Stimulated activated effector memory CD8-positive, alpha-beta T cell treated with anti-CD3 and anti-CD28 coated beads, Interleukin-12 subunit alpha, Interleukin-12 subunit beta, amount 100 ng/mL, for 72 hours (primary cell): ENCODE measurements around the gene SCMH1.
"Not testable (repeated sequence)": the region's sequence is repeated elsewhere in the genome, so short reads cannot be mapped to it uniquely, and the experiment has no call there.

ENCODE experiments used
- ATAC-seq: fragments of 150-1000 bp; cut with Tn5 transposase; 2 replicates; pipeline ENCODE4 v1.10.0; 2021
- DNase-seq, 2 donors: peaks; one replicate each; pipeline ENCODE4 v3.0.0; 2021 to 2022; ENCODE audit warnings: low spot score in 2 of 2
- H3K27ac Mint-ChIP-seq: one replicate; pipeline ENCODE4 v1.8.0; 2022; ENCODE audit warnings: mild to moderate bottlenecking, mixed read lengths
- H3K36me3 Mint-ChIP-seq: one replicate; pipeline ENCODE4 v1.8.0; 2022; ENCODE audit warnings: mild to moderate bottlenecking, mixed read lengths
- H3K4me1 Mint-ChIP-seq: one replicate; pipeline ENCODE4 v1.8.0; 2022; ENCODE audit warnings: mixed read lengths
- H3K4me3 Mint-ChIP-seq: one replicate; pipeline ENCODE4 v1.8.0; 2022; ENCODE audit warnings: mild to moderate bottlenecking, mixed read lengths
- H3K9me3 Mint-ChIP-seq: one replicate; pipeline ENCODE4 v1.8.0; 2022; ENCODE audit warnings: mixed read lengths

The SCMH1 gene

GRCh38 chr1:41268154-41268770, 26.2 kb upstream of the SCMH1 start:
- ATAC-seq (peak; percentile 64), DNase-seq (peak; percentile 66 to 74)
- H3K36me3 Mint-ChIP-seq: no peaks in the 10 kb centered on the region
- H3K4me3 Mint-ChIP-seq: no peak overlapping the region
- H3K4me1 Mint-ChIP-seq: no peaks in the 10 kb centered on the region
- no peak overlapping the region for H3K27ac Mint-ChIP-seq
- no peaks in the 10 kb centered on the region for H3K9me3 Mint-ChIP-seq

- DNase-seq (no peak), ATAC-seq (no peak)
- H3K27ac Mint-ChIP-seq: no peak overlapping the region
- H3K9me3 Mint-ChIP-seq: no peaks in the 10 kb centered on the region
- no peak overlapping the region for H3K4me3 Mint-ChIP-seq
- no peaks in the 10 kb centered on the region for H3K36me3 Mint-ChIP-seq
- no peaks in the 10 kb centered on the region for H3K4me1 Mint-ChIP-seq
These were observed 20.0 kb upstream of the SCMH1 start for GRCh38 chr1:41261926-41262618.

- Mint-ChIP-seq H3K36me3 (no peaks in the 10 kb centered on the region), H3K9me3 (no peaks in the 10 kb centered on the region), H3K27ac (no peak overlapping the region), H3K4me3 (no peak overlapping the region), H3K4me1 (no peaks in the 10 kb centered on the region)
- ATAC-seq (no peak), DNase-seq (no peak)
These were observed 18.7 kb upstream of the SCMH1 start for GRCh38 chr1:41260768-41261167.

GRCh38 chr1:41259221-41259620, 17.1 kb upstream of the SCMH1 start:
- Mint-ChIP-seq H3K27ac (no peak overlapping the region), H3K4me3 (no peak overlapping the region), H3K4me1 (no peaks in the 10 kb centered on the region), H3K36me3 (no peaks in the 10 kb centered on the region), H3K9me3 (no peaks in the 10 kb centered on the region)
- ATAC-seq (no peak), DNase-seq (no peak)

- no peaks in the 10 kb centered on the region for H3K36me3 Mint-ChIP-seq
- no peak for ATAC-seq
These were observed 13.9 kb upstream of the SCMH1 start for GRCh38 chr1:41255978-41256377.

GRCh38 chr1:41251120-41251519, 9.0 kb upstream of the SCMH1 start:
- H3K4me3 Mint-ChIP-seq, H3K4me1 Mint-ChIP-seq, H3K36me3 Mint-ChIP-seq, DNase-seq, ATAC-seq, H3K27ac Mint-ChIP-seq, H3K9me3 Mint-ChIP-seq: not testable (repeated sequence)

More at GRCh38 chr1:41255978-41256377, 13.9 kb upstream of the SCMH1 start:
- Mint-ChIP-seq H3K4me3 (no peak overlapping the region), H3K4me1 (no peaks in the 10 kb centered on the region), H3K9me3 (no peaks in the 10 kb centered on the region), H3K27ac (no peak overlapping the region)
- DNase-seq: no peak

- H3K4me3 Mint-ChIP-seq: no peak overlapping the region
- DNase-seq (no peak), ATAC-seq (no peak)
- H3K36me3 Mint-ChIP-seq: no peaks in the 10 kb centered on the region
- no peak overlapping the region for H3K27ac Mint-ChIP-seq
- H3K9me3 Mint-ChIP-seq: no peaks in the 10 kb centered on the region
- H3K4me1 Mint-ChIP-seq: no peaks in the 10 kb centered on the region
These were observed 7.2 kb upstream of the SCMH1 start for GRCh38 chr1:41249319-41249718.

GRCh38 chr1:41246568-41246967, 4.5 kb upstream of the SCMH1 start:
- H3K4me1 Mint-ChIP-seq: peaks cover 5% of the 10 kb centered on the region
- no peak overlapping the region for H3K4me3 Mint-ChIP-seq
- no peak overlapping the region for H3K27ac Mint-ChIP-seq
- ATAC-seq (no peak), DNase-seq (no peak)
- no peaks in the 10 kb centered on the region for H3K9me3 Mint-ChIP-seq
- no peaks in the 10 kb centered on the region for H3K36me3 Mint-ChIP-seq

- Mint-ChIP-seq H3K9me3 (no peaks in the 10 kb centered on the region), H3K27ac (no peak overlapping the region), H3K4me3 (no peak overlapping the region), H3K36me3 (peaks cover 4% of the 10 kb centered on the region), H3K4me1 (peaks cover 11% of the 10 kb centered on the region)
- DNase-seq (no peak), ATAC-seq (no peak)
These were observed 3.6 kb upstream of the SCMH1 start for GRCh38 chr1:41245659-41246058.

GRCh38 chr1:41243079-41243385, 926 bp upstream of the SCMH1 start:
- Mint-ChIP-seq H3K27ac (peak overlapping the region; percentile 63), H3K9me3 (no peaks in the 10 kb centered on the region), H3K36me3 (peaks cover 5% of the 10 kb centered on the region), H3K4me3 (peak overlapping the region; percentile 64), H3K4me1 (peaks cover 12% of the 10 kb centered on the region)
- DNase-seq (no peak), ATAC-seq (no peak)

GRCh38 chr1:41242342-41243078, 404 bp upstream of the SCMH1 start:
- peak; percentile 25 for ATAC-seq
- peak overlapping the region; percentile 64 for H3K4me3 Mint-ChIP-seq
- no peaks in the 10 kb centered on the region for H3K9me3 Mint-ChIP-seq
- H3K27ac Mint-ChIP-seq: peak overlapping the region; percentile 63
- H3K4me1 Mint-ChIP-seq: peaks cover 12% of the 10 kb centered on the region
- peaks cover 5% of the 10 kb centered on the region for H3K36me3 Mint-ChIP-seq
- DNase-seq: peak; percentile 33 to 76

GRCh38 chr1:41241354-41241748, 755 bp downstream of the SCMH1 start:
- Mint-ChIP-seq H3K36me3 (peaks cover 5% of the 10 kb centered on the region), H3K9me3 (no peaks in the 10 kb centered on the region), H3K4me1 (peaks cover 12% of the 10 kb centered on the region), H3K27ac (peak overlapping the region; percentile 72), H3K4me3 (peak overlapping the region; percentile 69)
- DNase-seq (peak; percentile 37 to 73), ATAC-seq (peak; percentile 75)

GRCh38 chr1:41240781-41241353, 1.2 kb downstream of the SCMH1 start:
- H3K27ac Mint-ChIP-seq: peak overlapping the region; percentile 72
- H3K4me3 Mint-ChIP-seq: peak overlapping the region; percentile 69
- no peaks in the 10 kb centered on the region for H3K9me3 Mint-ChIP-seq
- ATAC-seq (no peak), DNase-seq (no peak)
- peaks cover 12% of the 10 kb centered on the region for H3K4me1 Mint-ChIP-seq
- peaks cover 5% of the 10 kb centered on the region for H3K36me3 Mint-ChIP-seq

- DNase-seq (no peak), ATAC-seq (no peak)
These were observed 2.0 kb downstream of the SCMH1 start for GRCh38 chr1:41239988-41240610.

GRCh38 chr1:41238311-41238988, 3.7 kb downstream of the SCMH1 start:
- Mint-ChIP-seq H3K4me1 (peaks cover 12% of the 10 kb centered on the region), H3K36me3 (peaks cover 5% of the 10 kb centered on the region), H3K9me3 (no peaks in the 10 kb centered on the region), H3K4me3 (no peak overlapping the region), H3K27ac (no peak overlapping the region)
- peak; percentile 54 for ATAC-seq
- DNase-seq: no peak

More at GRCh38 chr1:41239988-41240610, 2.0 kb downstream of the SCMH1 start:
- no peak overlapping the region for H3K27ac Mint-ChIP-seq
- peak overlapping the region; percentile 69 for H3K4me3 Mint-ChIP-seq
- H3K36me3 Mint-ChIP-seq: peaks cover 5% of the 10 kb centered on the region
- no peaks in the 10 kb centered on the region for H3K9me3 Mint-ChIP-seq
- peaks cover 12% of the 10 kb centered on the region for H3K4me1 Mint-ChIP-seq
